Measurements from ENCODE around the gene SPHKAP.
"Not testable (repeated sequence)": the region's sequence is repeated elsewhere in the genome, so short reads cannot be mapped to it uniquely, and the experiment has no call there.

Gene SPHKAP

DNA sequence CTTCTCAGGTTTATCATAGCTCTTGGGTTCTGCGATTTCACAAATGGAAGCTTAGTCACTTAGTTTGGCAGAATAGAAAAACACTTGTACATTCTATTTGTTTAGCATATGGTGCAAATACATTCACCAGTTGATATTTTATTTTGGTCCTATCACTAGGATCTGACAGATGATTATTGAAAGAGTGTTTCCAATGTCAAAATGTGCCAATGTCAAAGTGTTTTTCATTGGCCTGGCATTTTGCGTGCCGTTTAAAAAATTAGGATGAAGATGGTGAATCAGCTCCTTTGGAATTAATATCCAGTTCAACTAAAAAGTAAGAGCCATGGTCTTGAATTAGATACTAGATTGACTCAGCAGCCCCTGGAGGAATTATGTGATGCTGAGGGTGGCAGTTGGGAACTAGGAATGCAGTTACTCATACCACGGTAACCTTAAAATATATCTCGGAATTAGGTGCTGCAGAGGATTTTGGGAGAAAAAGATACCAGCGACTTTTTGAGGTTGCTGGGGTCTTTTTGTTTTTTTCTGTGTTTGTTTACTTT lies 87.0 kb downstream of the SPHKAP start:
- no peak overlapping the region for H2AFZ ChIP-seq (ENCODE audit: low read length, unreplicated experiment)
- no peak overlapping the region for H3K4me3 ChIP-seq (ENCODE audit: low read depth, low read length)
- no peaks in the 10 kb centered on the region for H3K36me3 ChIP-seq (ENCODE audit: insufficient read depth, low read length)
- peak overlapping the region; percentile 64 for H3K27ac ChIP-seq (ENCODE audit: low read depth, low read length)
- no peaks in the 10 kb centered on the region for H3K27me3 ChIP-seq (ENCODE audit: insufficient read depth, low read length)
- peaks cover 8% of the 10 kb centered on the region for H3K4me1 ChIP-seq (ENCODE audit: control insufficient read depth, insufficient read depth, low read length, unreplicated experiment)
- no peaks in the 10 kb centered on the region for H3K79me2 ChIP-seq (ENCODE audit: control insufficient read depth, insufficient read depth, low read length, unreplicated experiment)

DNA sequence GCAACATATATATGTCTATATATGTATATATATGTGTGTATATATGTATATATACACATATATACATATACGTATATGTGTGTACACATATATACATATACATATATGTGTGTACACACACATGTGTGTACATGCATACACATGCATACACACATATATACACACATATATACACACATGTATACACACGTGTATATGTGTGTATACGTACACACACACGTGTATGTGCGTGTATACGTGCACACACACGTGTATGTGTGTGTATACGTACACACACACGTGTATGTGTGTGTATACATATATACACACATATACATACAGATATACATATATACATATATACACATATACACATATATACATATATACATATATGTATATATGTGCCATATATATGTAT lies 89.4 kb downstream of the SPHKAP start:
- Histone ChIP-seq H3K27ac (ENCODE audit: low read depth, low read length) (no peak overlapping the region), H2AFZ (ENCODE audit: low read length, unreplicated experiment) (no peak overlapping the region), H3K4me3 (ENCODE audit: low read depth, low read length) (no peak overlapping the region), H3K36me3 (ENCODE audit: insufficient read depth, low read length) (no peaks in the 10 kb centered on the region), H3K4me1 (ENCODE audit: control insufficient read depth, insufficient read depth, low read length, unreplicated experiment) (peaks cover 8% of the 10 kb centered on the region), H3K79me2 (ENCODE audit: control insufficient read depth, insufficient read depth, low read length, unreplicated experiment) (no peaks in the 10 kb centered on the region), H3K27me3 (ENCODE audit: insufficient read depth, low read length) (no peaks in the 10 kb centered on the region)

- Histone ChIP-seq H3K4me3 (ENCODE audit: low read depth, low read length) (no peak overlapping the region), H3K79me2 (ENCODE audit: control insufficient read depth, insufficient read depth, low read length, unreplicated experiment) (no peaks in the 10 kb centered on the region), H3K4me1 (ENCODE audit: control insufficient read depth, insufficient read depth, low read length, unreplicated experiment) (no peaks in the 10 kb centered on the region), H3K27ac (ENCODE audit: low read depth, low read length) (no peak overlapping the region), H3K36me3 (ENCODE audit: insufficient read depth, low read length) (no peaks in the 10 kb centered on the region), H2AFZ (ENCODE audit: low read length, unreplicated experiment) (no peak overlapping the region), H3K27me3 (ENCODE audit: insufficient read depth, low read length) (no peaks in the 10 kb centered on the region)
Measured at GRCh38 chr2:228086561-228086960, 94.9 kb downstream of the SPHKAP start.

- Histone ChIP-seq H3K79me2 (ENCODE audit: control insufficient read depth, insufficient read depth, low read length, unreplicated experiment) (no peaks in the 10 kb centered on the region), H2AFZ (ENCODE audit: low read length, unreplicated experiment) (no peak overlapping the region), H3K4me1 (ENCODE audit: control insufficient read depth, insufficient read depth, low read length, unreplicated experiment) (no peaks in the 10 kb centered on the region), H3K27me3 (ENCODE audit: insufficient read depth, low read length) (no peaks in the 10 kb centered on the region), H3K4me3 (ENCODE audit: low read depth, low read length) (no peak overlapping the region), H3K36me3 (ENCODE audit: insufficient read depth, low read length) (no peaks in the 10 kb centered on the region), H3K27ac (ENCODE audit: low read depth, low read length) (no peak overlapping the region)
Measured at GRCh38 chr2:228084717-228085116, 96.8 kb downstream of the SPHKAP start.

GRCh38 chr2:228083131-228083530 lies 98.4 kb downstream of the SPHKAP start:
- H3K4me1 ChIP-seq (ENCODE audit: control insufficient read depth, insufficient read depth, low read length, unreplicated experiment), result no peaks in the 10 kb centered on the region
- no peaks in the 10 kb centered on the region for H3K79me2 ChIP-seq (ENCODE audit: control insufficient read depth, insufficient read depth, low read length, unreplicated experiment)
- no peaks in the 10 kb centered on the region for H3K27me3 ChIP-seq (ENCODE audit: insufficient read depth, low read length)
- H3K4me3 ChIP-seq (ENCODE audit: low read depth, low read length), result no peak overlapping the region
- no peak overlapping the region for H3K27ac ChIP-seq (ENCODE audit: low read depth, low read length)
- no peak overlapping the region for H2AFZ ChIP-seq (ENCODE audit: low read length, unreplicated experiment)
- H3K36me3 ChIP-seq (ENCODE audit: insufficient read depth, low read length), result no peaks in the 10 kb centered on the region

- no peaks in the 10 kb centered on the region for H3K36me3 ChIP-seq (ENCODE audit: insufficient read depth, low read length)
- H2AFZ ChIP-seq (ENCODE audit: low read length, unreplicated experiment), result no peak overlapping the region
Measured at GRCh38 chr2:228082571-228082970, 98.9 kb downstream of the SPHKAP start.

DNA sequence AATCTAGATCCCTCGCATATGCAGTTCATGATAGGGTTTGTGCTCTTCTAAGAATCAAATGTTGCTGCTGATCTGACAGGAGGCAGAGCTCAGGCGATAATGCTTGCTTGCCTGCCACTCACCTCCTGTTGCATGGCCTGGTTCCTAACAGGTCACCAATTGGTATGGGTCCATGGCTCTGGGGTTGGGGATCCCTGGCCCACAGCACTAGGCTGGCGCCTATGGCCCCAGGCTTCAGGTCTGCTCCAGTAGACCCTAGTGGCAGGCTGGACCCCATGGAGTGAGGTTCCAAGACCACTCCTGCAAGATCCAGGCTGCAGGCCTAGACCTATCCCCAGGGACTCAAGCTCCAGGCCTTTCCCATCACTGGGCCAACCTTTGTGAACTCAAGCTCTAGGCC lies 102.3 kb downstream of the SPHKAP start:
- no peaks in the 10 kb centered on the region for H3K36me3 ChIP-seq (ENCODE audit: insufficient read depth, low read length)
- H2AFZ ChIP-seq (ENCODE audit: low read length, unreplicated experiment), result no peak overlapping the region
- H3K27ac ChIP-seq (ENCODE audit: low read depth, low read length), result no peak overlapping the region
- H3K27me3 ChIP-seq (ENCODE audit: insufficient read depth, low read length), result no peaks in the 10 kb centered on the region
- no peaks in the 10 kb centered on the region for H3K79me2 ChIP-seq (ENCODE audit: control insufficient read depth, insufficient read depth, low read length, unreplicated experiment)
- H3K4me3 ChIP-seq (ENCODE audit: low read depth, low read length), result no peak overlapping the region
- no peaks in the 10 kb centered on the region for H3K4me1 ChIP-seq (ENCODE audit: control insufficient read depth, insufficient read depth, low read length, unreplicated experiment)

More at GRCh38 chr2:228082571-228082970, 98.9 kb downstream of the SPHKAP start:
- Histone ChIP-seq H3K27ac (ENCODE audit: low read depth, low read length) (no peak overlapping the region), H3K27me3 (ENCODE audit: insufficient read depth, low read length) (no peaks in the 10 kb centered on the region), H3K4me1 (ENCODE audit: control insufficient read depth, insufficient read depth, low read length, unreplicated experiment) (no peaks in the 10 kb centered on the region), H3K4me3 (ENCODE audit: low read depth, low read length) (no peak overlapping the region), H3K79me2 (ENCODE audit: control insufficient read depth, insufficient read depth, low read length, unreplicated experiment) (no peaks in the 10 kb centered on the region)

GRCh38 chr2:228076695-228077094 lies 104.8 kb downstream of the SPHKAP start:
- not testable (repeated sequence) for H2AFZ ChIP-seq (ENCODE audit: low read length, unreplicated experiment); H3K27me3 ChIP-seq (ENCODE audit: insufficient read depth, low read length); H3K27ac ChIP-seq (ENCODE audit: low read depth, low read length); H3K4me1 ChIP-seq (ENCODE audit: control insufficient read depth, insufficient read depth, low read length, unreplicated experiment); H3K36me3 ChIP-seq (ENCODE audit: insufficient read depth, low read length); H3K4me3 ChIP-seq (ENCODE audit: low read depth, low read length); H3K79me2 ChIP-seq (ENCODE audit: control insufficient read depth, insufficient read depth, low read length, unreplicated experiment)

- Histone ChIP-seq H3K27ac (ENCODE audit: low read depth, low read length) (no peak overlapping the region), H3K79me2 (ENCODE audit: control insufficient read depth, insufficient read depth, low read length, unreplicated experiment) (no peaks in the 10 kb centered on the region), H3K4me3 (ENCODE audit: low read depth, low read length) (no peak overlapping the region), H3K27me3 (ENCODE audit: insufficient read depth, low read length) (no peaks in the 10 kb centered on the region), H3K36me3 (ENCODE audit: insufficient read depth, low read length) (no peaks in the 10 kb centered on the region), H3K4me1 (ENCODE audit: control insufficient read depth, insufficient read depth, low read length, unreplicated experiment) (no peaks in the 10 kb centered on the region), H2AFZ (ENCODE audit: low read length, unreplicated experiment) (no peak overlapping the region)
Measured at GRCh38 chr2:228072669-228073068, 108.8 kb downstream of the SPHKAP start.

DNA sequence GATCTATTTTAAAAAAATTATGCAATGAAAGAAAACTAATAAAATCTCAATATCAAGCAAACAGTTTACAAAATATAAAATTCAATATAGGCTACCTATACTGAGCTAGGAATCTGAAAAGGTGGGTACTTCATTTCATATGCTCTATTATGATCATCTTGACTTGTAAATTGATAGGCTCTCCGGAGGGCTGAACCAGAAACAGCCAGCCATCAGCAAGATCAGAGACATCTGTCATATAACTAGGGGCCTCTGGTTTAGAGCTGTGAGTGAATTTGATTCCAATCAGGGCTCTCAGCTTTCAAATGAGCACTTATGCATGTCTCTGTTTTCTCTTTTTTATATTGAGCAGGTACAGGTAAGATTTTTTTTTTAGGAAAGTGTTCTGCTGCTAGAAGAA lies 114.2 kb downstream of the SPHKAP start:
- Histone ChIP-seq H3K27ac (ENCODE audit: low read depth, low read length) (no peak overlapping the region), H3K36me3 (ENCODE audit: insufficient read depth, low read length) (no peaks in the 10 kb centered on the region), H3K27me3 (ENCODE audit: insufficient read depth, low read length) (peaks cover 22% of the 10 kb centered on the region), H3K4me1 (ENCODE audit: control insufficient read depth, insufficient read depth, low read length, unreplicated experiment) (no peaks in the 10 kb centered on the region), H3K4me3 (ENCODE audit: low read depth, low read length) (no peak overlapping the region), H3K79me2 (ENCODE audit: control insufficient read depth, insufficient read depth, low read length, unreplicated experiment) (no peaks in the 10 kb centered on the region), H2AFZ (ENCODE audit: low read length, unreplicated experiment) (no peak overlapping the region)

GRCh38 chr2:228066126-228066798 lies 115.2 kb downstream of the SPHKAP start:
- Histone ChIP-seq H3K27ac (ENCODE audit: low read depth, low read length) (no peak overlapping the region), H2AFZ (ENCODE audit: low read length, unreplicated experiment) (no peak overlapping the region), H3K4me3 (ENCODE audit: low read depth, low read length) (no peak overlapping the region), H3K4me1 (ENCODE audit: control insufficient read depth, insufficient read depth, low read length, unreplicated experiment) (no peaks in the 10 kb centered on the region), H3K36me3 (ENCODE audit: insufficient read depth, low read length) (no peaks in the 10 kb centered on the region), H3K27me3 (ENCODE audit: insufficient read depth, low read length) (peaks cover 22% of the 10 kb centered on the region), H3K79me2 (ENCODE audit: control insufficient read depth, insufficient read depth, low read length, unreplicated experiment) (no peaks in the 10 kb centered on the region)

Data from ACC112 (cell line).